Cardiac fibroblast (primary cell): ENCODE measurements around the gene ITGA8.
"Not testable (repeated sequence)": the region's sequence is repeated elsewhere in the genome, so short reads cannot be mapped to it uniquely, and the experiment has no call there.

ENCODE experiments used
- DNase-seq, 2 donors: peaks; one replicate each; pipeline versions ENCODE4 v3.0.0 to v3.0.0-alpha.2; 2010; ENCODE audit warnings: low read depth in 2 of 2
- H3K4me3 ChIP-seq, 2 donors: replicated peaks in 1 of 2; 1 replicate in 1 of 2; 2 replicates in 1 of 2; pipeline ENCODE4 v1.5.1; 2011; ENCODE audit warnings: low read depth in 2 of 2, low read length in 2 of 2, mild to moderate bottlenecking in 2 of 2, moderate library complexity in 1 of 2
- TF ChIP-seq, protein P1 (sequence below): IDR thresholded peaks from one replicate; pipeline ENCODE4 v1.5.1; 2011; ENCODE audit warnings: low read depth, mild to moderate bottlenecking, low read length, inconsistent platforms

Gene ITGA8

DNA sequence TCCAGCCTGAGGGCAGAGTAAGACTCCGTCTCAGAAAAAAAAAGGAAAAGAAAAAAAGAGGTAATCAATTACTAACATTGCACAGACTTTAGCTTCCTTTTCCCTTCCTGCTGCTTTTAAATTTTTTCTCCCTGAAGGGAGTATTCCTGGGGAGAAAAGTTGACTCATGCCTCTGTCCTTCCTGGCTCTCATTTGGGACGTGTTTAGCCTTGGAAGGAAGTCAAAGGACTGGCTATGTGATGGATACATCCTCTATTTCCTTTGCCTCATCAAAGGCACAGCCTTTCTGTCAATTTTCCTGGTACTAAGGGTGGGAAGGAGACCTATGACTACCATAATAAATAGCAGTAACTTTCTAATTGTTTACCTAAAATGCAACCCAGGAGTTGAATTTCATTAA lies 77.6 kb downstream of the ITGA8 start:
- no peak overlapping the region for H3K4me3 ChIP-seq
- DNase-seq = peak; percentile 6 to 35
- TF ChIP-seq, protein P1, sequence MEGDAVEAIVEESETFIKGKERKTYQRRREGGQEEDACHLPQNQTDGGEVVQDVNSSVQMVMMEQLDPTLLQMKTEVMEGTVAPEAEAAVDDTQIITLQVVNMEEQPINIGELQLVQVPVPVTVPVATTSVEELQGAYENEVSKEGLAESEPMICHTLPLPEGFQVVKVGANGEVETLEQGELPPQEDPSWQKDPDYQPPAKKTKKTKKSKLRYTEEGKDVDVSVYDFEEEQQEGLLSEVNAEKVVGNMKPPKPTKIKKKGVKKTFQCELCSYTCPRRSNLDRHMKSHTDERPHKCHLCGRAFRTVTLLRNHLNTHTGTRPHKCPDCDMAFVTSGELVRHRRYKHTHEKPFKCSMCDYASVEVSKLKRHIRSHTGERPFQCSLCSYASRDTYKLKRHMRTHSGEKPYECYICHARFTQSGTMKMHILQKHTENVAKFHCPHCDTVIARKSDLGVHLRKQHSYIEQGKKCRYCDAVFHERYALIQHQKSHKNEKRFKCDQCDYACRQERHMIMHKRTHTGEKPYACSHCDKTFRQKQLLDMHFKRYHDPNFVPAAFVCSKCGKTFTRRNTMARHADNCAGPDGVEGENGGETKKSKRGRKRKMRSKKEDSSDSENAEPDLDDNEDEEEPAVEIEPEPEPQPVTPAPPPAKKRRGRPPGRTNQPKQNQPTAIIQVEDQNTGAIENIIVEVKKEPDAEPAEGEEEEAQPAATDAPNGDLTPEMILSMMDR = no peak

DNA sequence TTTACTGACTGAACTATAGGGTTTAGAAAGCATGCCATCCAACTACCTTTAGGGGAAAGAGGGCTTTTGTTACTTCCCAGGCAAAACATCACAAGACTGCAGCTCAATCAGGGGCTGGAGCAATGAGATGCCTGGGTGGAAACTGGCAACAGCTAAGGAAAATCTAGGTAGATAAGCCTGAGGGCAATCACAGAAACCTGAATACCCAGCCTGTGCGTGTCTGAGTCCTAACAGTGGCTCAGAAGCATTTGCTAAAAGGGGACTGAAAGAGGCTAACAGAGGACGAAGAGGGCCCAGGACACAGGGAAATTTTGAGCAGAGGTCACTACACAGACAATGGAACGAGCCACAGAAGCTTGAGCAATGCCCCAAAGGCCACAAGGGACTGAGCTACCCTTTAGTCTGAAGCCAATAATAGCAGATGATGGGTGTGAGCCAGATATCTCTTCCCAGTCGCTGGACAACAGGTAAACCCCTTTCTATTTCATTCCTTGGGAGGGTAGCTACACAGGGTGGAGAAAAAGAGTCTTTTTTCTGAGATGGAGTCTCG lies 79.1 kb downstream of the ITGA8 start:
- TF ChIP-seq, protein P1 = no peak
- H3K4me3 ChIP-seq = no peak overlapping the region
- no peak for DNase-seq

DNA sequence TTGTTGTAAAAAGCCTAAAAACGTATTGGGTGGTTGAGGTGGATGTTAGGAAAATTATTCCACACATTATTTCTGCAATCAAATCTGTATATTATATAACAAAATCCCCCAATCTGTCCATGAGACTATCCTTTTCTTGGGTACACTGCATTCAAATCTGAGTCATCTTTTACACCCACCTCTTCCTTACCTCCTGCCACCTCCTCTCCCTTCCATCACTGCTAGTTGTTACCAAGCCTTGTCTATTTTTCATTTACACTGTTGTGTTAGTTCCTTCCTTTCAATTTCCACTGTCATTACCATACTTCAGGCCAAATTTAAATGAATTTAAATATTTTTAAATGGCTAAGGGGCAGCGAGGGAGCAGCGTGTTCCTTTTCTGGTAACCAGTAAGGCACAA lies 83.3 kb downstream of the ITGA8 start:
- TF ChIP-seq, protein P1 = no peak
- DNase-seq = no peak
- H3K4me3 ChIP-seq = no peak overlapping the region

DNA sequence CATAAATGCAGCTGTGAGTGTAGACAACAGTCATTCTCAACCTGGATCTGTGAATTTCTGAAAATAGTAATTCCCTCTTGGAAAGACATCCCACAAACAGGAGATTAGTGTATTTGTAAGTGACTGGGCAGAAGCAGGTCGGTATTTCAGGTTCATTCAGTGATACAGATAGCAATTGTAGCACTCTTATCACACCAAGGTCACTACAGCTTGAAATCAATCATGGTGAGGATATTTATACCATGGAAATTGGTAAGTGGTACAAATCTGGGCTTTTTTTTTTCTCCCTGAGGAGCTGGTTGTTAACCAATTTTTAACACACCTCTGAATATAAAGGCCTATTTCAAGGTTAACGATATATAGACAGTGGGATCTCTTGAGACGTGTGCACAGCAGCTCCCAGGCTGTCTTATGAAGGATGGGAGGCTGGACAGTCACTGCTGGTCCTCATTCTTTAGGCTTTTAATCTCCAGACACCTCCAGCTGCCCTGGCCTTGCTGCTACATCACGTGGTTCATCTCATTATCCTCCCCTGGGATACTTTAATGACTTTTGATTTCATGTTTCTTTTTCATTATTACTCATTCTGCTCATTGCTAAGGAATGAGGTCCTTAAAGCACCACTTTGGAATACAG lies 87.1 kb downstream of the ITGA8 start:
- no peak overlapping the region for H3K4me3 ChIP-seq
- TF ChIP-seq, protein P1 = no peak
- no peak for DNase-seq

DNA sequence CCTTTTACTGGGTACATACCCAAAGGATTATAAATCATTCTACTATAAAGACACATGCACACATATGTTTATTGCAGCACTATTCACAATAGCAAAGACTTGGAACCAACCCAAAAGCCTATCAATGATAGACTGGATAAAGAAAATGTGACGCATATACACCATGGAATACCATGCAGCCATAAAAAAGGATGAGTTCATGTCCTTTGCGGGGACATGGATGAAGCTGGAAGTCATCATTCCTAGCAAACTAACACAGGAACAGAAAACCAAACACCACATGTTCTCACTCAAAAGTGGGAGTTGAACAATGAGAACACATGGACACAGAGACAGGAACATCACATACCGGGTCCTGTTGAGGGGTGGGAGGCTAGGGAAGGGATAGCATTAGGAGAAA lies 88.5 kb downstream of the ITGA8 start:
- not testable (repeated sequence) for DNase-seq, H3K4me3 ChIP-seq

DNA sequence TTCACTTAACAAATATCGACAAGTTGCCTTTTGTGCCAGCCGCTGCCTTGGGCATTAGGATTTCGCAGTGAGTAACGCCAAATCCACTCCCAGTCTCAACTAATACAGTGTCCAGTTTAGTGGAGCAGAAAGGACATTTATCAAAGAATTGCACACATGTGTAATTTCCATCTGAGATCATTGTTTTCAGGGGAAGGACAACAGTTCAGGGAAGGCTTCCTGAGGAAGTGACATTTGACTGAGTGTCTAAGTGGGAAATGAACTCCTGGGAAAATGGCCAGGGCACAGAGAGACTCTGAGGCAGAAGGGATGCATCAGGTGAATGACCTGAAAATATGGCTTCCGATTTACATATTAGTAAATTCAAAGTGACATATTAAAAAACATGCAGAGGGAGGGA lies 89.4 kb downstream of the ITGA8 start:
- no peak for DNase-seq
- no peak overlapping the region for H3K4me3 ChIP-seq
- TF ChIP-seq, protein P1 = no peak

DNA sequence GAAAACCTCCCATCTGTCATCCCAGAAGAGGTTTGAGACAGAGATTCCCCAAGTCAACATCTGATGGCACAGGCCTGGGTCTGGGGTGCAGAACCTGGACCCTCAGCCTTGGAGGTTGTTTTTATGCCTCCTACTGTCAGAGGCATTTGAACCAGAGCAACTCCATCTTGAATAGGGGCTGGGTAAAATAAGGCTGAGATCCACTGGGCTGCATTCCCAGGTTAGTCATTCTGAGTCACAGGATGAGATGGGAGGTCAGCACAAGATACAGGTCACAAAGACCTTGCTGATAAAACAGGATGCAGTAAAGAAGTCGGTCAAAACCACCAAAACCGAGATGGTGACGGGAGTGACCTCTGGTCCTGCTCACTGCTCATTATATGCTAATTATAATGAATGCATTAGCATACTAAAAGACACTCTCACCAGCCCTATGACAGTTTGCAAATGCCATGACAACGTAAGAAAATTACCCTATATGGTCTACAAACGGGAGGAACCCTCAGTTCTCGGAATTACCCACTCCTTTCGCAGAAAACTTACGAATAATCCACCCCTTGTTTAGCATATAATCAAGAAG lies 92.0 kb downstream of the ITGA8 start:
- H3K4me3 ChIP-seq = no peak overlapping the region
- TF ChIP-seq, protein P1 = no peak
- DNase-seq = no peak
